AG04449 (cell line): Measurements from ENCODE around the gene IL1RAPL2.

ENCODE experiments used
- CTCF ChIA-PET: fragments of 350-600 bp; formaldehyde crosslinking; extraction: SDS; loops from one replicate; lab custom pipeline; 2021; ENCODE audit warnings: antibody characterized with exemption; lab: Yijun Ruan, JAX
- POLR2A ChIA-PET: fragments of 400-600, 350-600 bp; formaldehyde crosslinking; extraction: SDS; loops from one replicate; lab custom pipeline; 2020; ENCODE audit warnings: antibody characterized with exemption, inconsistent platforms; lab: Yijun Ruan, JAX
- DNase-seq: peaks from one replicate; pipeline ENCODE4 v3.0.0-alpha.2; 2010; ENCODE audit warnings: low read depth, low spot score
- H3K4me3 ChIP-seq: 2 replicates; pipeline ENCODE4 v1.5.1; 2011; ENCODE audit warnings: low read depth, mild to moderate bottlenecking, control low read depth, low read length
- CTCF ChIP-seq: IDR thresholded peaks from one replicate; pipeline ENCODE4 v1.5.1; 2011; ENCODE audit warnings: mild to moderate bottlenecking, moderate library complexity, low read length, control low read depth, inconsistent platforms; ENCODE audit not compliant: insufficient read depth; ENCODE audit errors: missing control alignments

The IL1RAPL2 gene

GRCh38 chrX:104762641-104763040 is 196.6 kb downstream of the IL1RAPL2 start:
- no peak overlapping the region for H3K4me3 ChIP-seq
- CTCF ChIA-PET: no interaction called here
- DNase-seq: no peak
- POLR2A ChIA-PET: no interaction called here
- TF ChIP-seq CTCF: no peak

GRCh38 chrX:104789784-104790183 is 223.8 kb downstream of the IL1RAPL2 start:
- TF ChIP-seq CTCF: no peak
- no peak for DNase-seq
- ChIA-PET POLR2A (no interaction called here), CTCF (no interaction called here)
- no peak overlapping the region for H3K4me3 ChIP-seq

DNA sequence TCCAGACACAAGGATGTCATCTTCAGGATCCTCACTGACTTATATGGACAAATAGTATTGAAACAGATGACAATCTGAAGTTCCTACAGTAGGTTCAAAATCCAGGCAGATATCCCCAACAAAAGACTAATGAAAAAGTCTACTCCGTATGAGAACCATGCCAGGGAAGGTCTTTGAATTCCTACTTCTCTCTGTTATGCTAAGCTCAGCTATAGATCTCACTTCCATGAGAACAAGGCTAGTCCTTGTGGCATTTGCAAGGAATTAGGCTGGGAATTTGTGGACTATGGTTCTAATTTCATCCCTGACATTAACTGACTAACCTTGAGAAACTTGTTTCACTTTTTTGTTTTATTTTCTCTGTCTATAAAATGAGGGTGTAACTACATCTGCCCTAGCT is 229.8 kb downstream of the IL1RAPL2 start:
- ChIA-PET CTCF (no interaction called here), POLR2A (no interaction called here)
- DNase-seq: no peak
- H3K4me3 ChIP-seq: no peak overlapping the region
- no peak for TF ChIP-seq CTCF

DNA sequence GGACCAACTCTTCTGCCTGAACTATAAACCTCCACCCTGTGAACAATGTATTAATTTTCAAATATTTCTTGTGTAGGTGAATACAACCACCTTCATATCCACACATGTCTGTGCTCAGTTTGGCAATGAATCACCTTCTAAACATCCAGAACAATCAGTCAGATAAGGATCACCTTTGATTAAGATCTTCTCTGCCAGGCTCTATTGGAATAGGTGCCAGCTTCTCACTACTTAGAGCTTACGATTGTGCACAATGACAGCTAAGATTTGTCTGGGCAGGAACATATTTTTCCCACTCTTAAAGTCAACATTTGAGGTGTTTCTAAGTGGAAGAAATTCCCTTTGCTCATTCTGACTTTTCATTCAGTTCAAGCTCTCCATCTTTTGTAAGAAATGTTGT is 237.2 kb downstream of the IL1RAPL2 start:
- CTCF ChIA-PET: no interaction called here
- no peak overlapping the region for H3K4me3 ChIP-seq
- POLR2A ChIA-PET: no interaction called here
- DNase-seq: no peak
- no peak for TF ChIP-seq CTCF

- TF ChIP-seq CTCF: no peak
- CTCF ChIA-PET: no interaction called here
- no peak for DNase-seq
- H3K4me3 ChIP-seq: no peak overlapping the region
- POLR2A ChIA-PET: no interaction called here
Observed at GRCh38 chrX:104806346-104806745, 240.3 kb downstream of the IL1RAPL2 start.

- H3K4me3 ChIP-seq: no peak overlapping the region
- TF ChIP-seq CTCF: no peak
- no peak for DNase-seq
- ChIA-PET POLR2A (no interaction called here), CTCF (no interaction called here)
Observed at GRCh38 chrX:104833401-104833800, 267.4 kb downstream of the IL1RAPL2 start.
